Right atrium auricular region (tissue), 2 donors: Measurements from ENCODE around the gene HSD17B2. TPM values are rescaled to one million over a fixed set of nuclear protein-coding genes. Genes with fewer than 3 reads are reported as not detected.
A peak's percentile ranks its signal among the peaks of the same experiment; 100 is the strongest.

Experiments used
- DNase-seq: peaks from one replicate; pipeline ENCODE4 v3.0.0-alpha.2; 2019; ENCODE audit warnings: low spot score
- H3K27ac ChIP-seq, 2 donors: fragments of 200-600 bp; sonication (generic); 1 replicate in 1 of 2; 2 replicates in 1 of 2; pipeline ENCODE4 v1.5.1; 2016 to 2019
- H3K27me3 ChIP-seq, 2 donors: fragments of 200-600 bp; sonication (generic); one replicate each; pipeline versions ENCODE4 v1.5.1 to v1.6.0; 2017 to 2019
- H3K36me3 ChIP-seq: fragments of 200-600 bp; sonication (generic); one replicate; pipeline ENCODE4 v1.5.1; 2016
- H3K4me1 ChIP-seq, 2 donors: fragments of 200-600 bp; sonication (generic); one replicate each; pipeline versions ENCODE4 v1.5.1 to v1.6.0; 2017 to 2019
- H3K4me3 ChIP-seq, 2 donors: fragments of 200-600 bp; sonication (generic); 1 replicate in 1 of 2; 2 replicates in 1 of 2; pipeline ENCODE4 v1.5.1; 2017 to 2019; ENCODE audit warnings: mild to moderate bottlenecking in 1 of 2, moderate library complexity in 1 of 2
- H3K9me3 ChIP-seq, 2 donors: fragments of 200-600 bp; sonication (generic); one replicate each; pipeline ENCODE4 v1.5.1; 2019
- CTCF ChIP-seq, 2 donors: fragments of 200-600 bp; sonication (generic); IDR thresholded peaks; one replicate each; pipeline ENCODE4 v1.5.1; 2019; ENCODE audit warnings: antibody characterized with exemption in 2 of 2
- total RNA-seq, 2 donors: library from RNA; depleted of rRNA; stranded (reverse); fragments of >200 nt; gene quantifications; one replicate each; pipeline ENCODE4 v1.1.0, GENCODE V29; 2016

The HSD17B2 gene
- total RNA-seq, 2 donors from 2014 or later: not detected

GRCh38 chr16:82011199-82011641 lies 23.8 kb upstream of the HSD17B2 start, which contains the start of gene SDR42E1:
SDR42E1 (minus strand) TSS chr16:82011470; CDS start chr16:82000858, 10,612 bp downstream.
- Histone ChIP-seq H3K4me1 (no peaks in the 10 kb centered on the region), H3K36me3 (no peaks in the 10 kb centered on the region), H3K9me3 (peaks cover 7 to 25% of the 10 kb centered on the region in 2 donors), H3K4me3 (peak within 1 kb of the TSS; percentile 39 to 41), H3K27me3 (no peaks in the 10 kb centered on the region), H3K27ac (no peak within 1 kb of the TSS)
- no peak for DNase-seq
- no peak for TF ChIP-seq CTCF (IDR thresholded peaks at IDR 0.05)

- H3K27me3 ChIP-seq: no peaks in the 10 kb centered on the region
- no peaks in the 10 kb centered on the region for H3K4me1 ChIP-seq
- H3K36me3 ChIP-seq: no peaks in the 10 kb centered on the region
- no peak for DNase-seq
- H3K9me3 ChIP-seq: peaks cover 7 to 25% of the 10 kb centered on the region in 2 donors
- TF ChIP-seq CTCF (IDR thresholded peaks at IDR 0.05): no peak
- no peak overlapping the region for H3K4me3 ChIP-seq
- no peak overlapping the region for H3K27ac ChIP-seq
Observed at GRCh38 chr16:82013139-82013538, 21.9 kb upstream of the HSD17B2 start.

GRCh38 chr16:82016263-82016662 lies 18.8 kb upstream of the HSD17B2 start:
- peak in 1 of 2 donors; percentile 38 for TF ChIP-seq CTCF (IDR thresholded peaks at IDR 0.05)
- Histone ChIP-seq H3K9me3 (peaks cover 0 to 12% of the 10 kb centered on the region in 2 donors), H3K4me1 (no peaks in the 10 kb centered on the region), H3K36me3 (no peaks in the 10 kb centered on the region), H3K4me3 (no peak overlapping the region), H3K27ac (no peak overlapping the region), H3K27me3 (no peaks in the 10 kb centered on the region)
- no peak for DNase-seq

GRCh38 chr16:82016964-82017363 lies 18.1 kb upstream of the HSD17B2 start:
- no peak for DNase-seq
- Histone ChIP-seq H3K36me3 (no peaks in the 10 kb centered on the region), H3K4me3 (no peak overlapping the region), H3K4me1 (no peaks in the 10 kb centered on the region), H3K27ac (no peak overlapping the region), H3K9me3 (peaks cover 0 to 12% of the 10 kb centered on the region in 2 donors), H3K27me3 (no peaks in the 10 kb centered on the region)
- TF ChIP-seq CTCF (IDR thresholded peaks at IDR 0.05): no peak

- Histone ChIP-seq H3K27me3 (no peaks in the 10 kb centered on the region), H3K4me1 (no peaks in the 10 kb centered on the region), H3K4me3 (no peak overlapping the region), H3K9me3 (peaks cover 0 to 12% of the 10 kb centered on the region in 2 donors), H3K27ac (no peak overlapping the region), H3K36me3 (no peaks in the 10 kb centered on the region)
- TF ChIP-seq CTCF (IDR thresholded peaks at IDR 0.05): no peak
- no peak for DNase-seq
Observed at GRCh38 chr16:82017911-82018568, 17.0 kb upstream of the HSD17B2 start.

- no peak for TF ChIP-seq CTCF (IDR thresholded peaks at IDR 0.05)
- Histone ChIP-seq H3K27ac (no peak overlapping the region), H3K4me3 (no peak overlapping the region), H3K9me3 (peaks cover 0 to 11% of the 10 kb centered on the region in 2 donors), H3K36me3 (no peaks in the 10 kb centered on the region), H3K4me1 (no peaks in the 10 kb centered on the region), H3K27me3 (no peaks in the 10 kb centered on the region)
- DNase-seq: no peak
Observed at GRCh38 chr16:82019535-82019934, 15.5 kb upstream of the HSD17B2 start.
